HepG2 (cell line): ENCODE results near the gene KISS1R. TPM values are rescaled to one million over a fixed set of nuclear protein-coding genes. Genes with fewer than 3 reads are reported as not detected.

ENCODE experiments used
- ARNT ChIP-seq: fragments of 450-650 bp; IDR thresholded peaks from 2 replicates; pipeline ENCODE4 v1.6.1; 2017
- FOXP1 ChIP-seq, 2 experiments: fragments of 450-650 bp in 1 of 2; IDR thresholded peaks; 2 replicates each; pipeline ENCODE4 v1.6.1; 2017 to 2018; ENCODE audit warnings: antibody characterized with exemption in 1 of 2
- GMEB1 ChIP-seq: sonication (generic); formaldehyde crosslinking; IDR thresholded peaks from 2 replicates; pipeline ENCODE4 v1.5.1; 2020; ENCODE audit warnings: missing genetic modification reagents, mild to moderate bottlenecking, borderline replicate concordance
- HES4 ChIP-seq: sonication (generic); formaldehyde crosslinking; IDR thresholded peaks from 2 replicates; pipeline ENCODE4 v1.9.0; 2021; ENCODE audit warnings: mild to moderate bottlenecking, missing genetic modification reagents, borderline replicate concordance
- HNRNPK ChIP-seq: fragments of 200-400 bp; formaldehyde crosslinking; IDR thresholded peaks from 2 replicates; pipeline ENCODE4 v1.6.1; 2018; ENCODE audit warnings: low read length, low read depth, moderate library complexity, mild to moderate bottlenecking; ENCODE audit not compliant: poor library complexity, severe bottlenecking
- NFYB ChIP-seq: sonication (generic); formaldehyde crosslinking; IDR thresholded peaks from 2 replicates; pipeline ENCODE4 v1.4.0; 2020; ENCODE audit warnings: missing genetic modification reagents
- RXRB ChIP-seq: IDR thresholded peaks from 2 replicates; pipeline ENCODE4 v1.6.1; 2016; ENCODE audit warnings: borderline replicate concordance, missing genetic modification reagents, missing compliant biosample characterization
- SALL1 ChIP-seq: sonication (generic); formaldehyde crosslinking; IDR thresholded peaks from 2 replicates; pipeline ENCODE4 v1.8.0; 2022; ENCODE audit warnings: mild to moderate bottlenecking, missing genetic modification reagents
- SMYD3 ChIP-seq: sonication (generic); formaldehyde crosslinking; IDR thresholded peaks from 2 replicates; pipeline ENCODE4 v1.8.1; 2023; ENCODE audit warnings: mild to moderate bottlenecking, missing genetic modification reagents
- TEAD3 ChIP-seq: optimal IDR thresholded peaks from 2 replicates; pipeline ENCODE3; 2016; ENCODE audit warnings: borderline replicate concordance
- TFE3 ChIP-seq: IDR thresholded peaks from 2 replicates; pipeline ENCODE4 v1.6.1; 2016
- TMF1 ChIP-seq: sonication (generic); formaldehyde crosslinking; IDR thresholded peaks from 2 replicates; pipeline ENCODE4 v1.8.1; 2022; ENCODE audit warnings: low read depth, missing genetic modification reagents
- ZBTB14 ChIP-seq: sonication (generic); formaldehyde crosslinking; IDR thresholded peaks from 2 replicates; pipeline ENCODE4 v1.4.0; 2020; ENCODE audit warnings: missing genetic modification reagents
- ZMYM4 ChIP-seq: sonication (generic); formaldehyde crosslinking; IDR thresholded peaks from 2 replicates; pipeline ENCODE4 v1.8.1; 2023; ENCODE audit warnings: mild to moderate bottlenecking, missing genetic modification reagents
- ZNF318 ChIP-seq: sonication (generic); formaldehyde crosslinking; IDR thresholded peaks from 2 replicates; pipeline ENCODE4 v1.4.0; 2020; ENCODE audit warnings: mild to moderate bottlenecking, missing genetic modification reagents
- ZNF557 ChIP-seq: sonication (generic); formaldehyde crosslinking; IDR thresholded peaks from 2 replicates; pipeline ENCODE4 v1.4.0; 2020; ENCODE audit warnings: missing genetic modification reagents
- ZSCAN21 ChIP-seq: sonication (generic); formaldehyde crosslinking; IDR thresholded peaks from 2 replicates; pipeline ENCODE4 v1.8.0; 2022; ENCODE audit warnings: mild to moderate bottlenecking, missing genetic modification reagents, moderate library complexity, borderline replicate concordance
- polyA plus RNA-seq, 8 experiments: library from polyadenylated mRNA; depleted of rRNA in 3 of 8; stranded (reverse) in 7 of 8; unstranded in 1 of 8; fragments of >200 nt; fragmentation: Illumina TruSeq in 4 of 8; extraction: Trizol in 4 of 8; gene quantifications; 2 replicates each; pipeline versions ENCODE4 v1.2.1 to v1.2.3, GENCODE V29; 2011 to 2016; ENCODE audit warnings: low read depth in 4 of 8, missing spikeins in 1 of 8, mixed read lengths in 1 of 8; ENCODE audit not compliant: insufficient read depth in 1 of 8
- total RNA-seq, 5 experiments: library from RNA; depleted of rRNA; stranded (reverse); fragments of >200 nt; fragmentation: Illumina TruSeq; extraction: Trizol; gene quantifications; 2 replicates each; pipeline ENCODE4 v1.2.3, GENCODE V29; 2016; ENCODE audit warnings: low read depth in 1 of 5

The KISS1R gene
- total and polyA plus RNA-seq, 2 of the 13 experiments (the other 11 are each of a cell fraction or from before 2014, with no cell fraction given) = 1.1 to 10.2 TPM

- TF ChIP-seq ZNF318 (CRISPR knock-in tag) (peak; percentile 71; the same call in 1 of the 2 replicates), SMYD3 (CRISPR knock-in tag) (peak; percentile 91; the same call in 1 of the 2 replicates), SALL1 (CRISPR knock-in tag) (peak; percentile 87), TEAD3 (peak; percentile 84), NFYB (CRISPR knock-in tag) (no peak), ZNF557 (CRISPR knock-in tag) (0 out of 2 replicates have a peak, but pooled peaks have one; percentile 66), TFE3 (CRISPR knock-in tag) (peak; percentile 94), ZMYM4 (peak; percentile 48; the same call in 1 of the 2 replicates), ARNT (no peak), TMF1 (CRISPR knock-in tag) (peak; percentile 96), GMEB1 (CRISPR knock-in tag) (0 out of 2 replicates have a peak, but pooled peaks have one; percentile 20), HES4 (CRISPR knock-in tag) (peak; percentile 61), ZSCAN21 (CRISPR knock-in tag) (peak; percentile 69; the same call in 1 of the 2 replicates), ZBTB14 (peak; percentile 40; the same call in 1 of the 2 replicates), HNRNPK (peak; percentile 93), FOXP1 (IDR thresholded peaks at IDR 0.05) (no peak), FOXP1 (CRISPR knock-in tag; IDR thresholded peaks at IDR 0.05) (peak; percentile 86), RXRB (peak; percentile 92)
Measured at GRCh38 chr19:934865-935479, 17.8 kb downstream of the KISS1R start (continued).
